ENCODE data around the gene EMILIN2.
"Not testable (repeated sequence)": the region's sequence is repeated elsewhere in the genome, so short reads cannot be mapped to it uniquely, and the experiment has no call there.

The EMILIN2 gene

GRCh38 chr18:2845172-2845571 is 1.6 kb upstream of the EMILIN2 start:
- DNase-seq (ENCODE audit: low spot score) = no peak

- no peak for DNase-seq (ENCODE audit: low spot score)
Observed at GRCh38 chr18:2847317-2848246, 776 bp downstream of the EMILIN2 start.

GRCh38 chr18:2848247-2849246 is 1.7 kb downstream of the EMILIN2 start:
- DNase-seq (ENCODE audit: low spot score) = no peak

- no peak for DNase-seq (ENCODE audit: low spot score)
Observed at GRCh38 chr18:2850816-2851215, 4.0 kb downstream of the EMILIN2 start.

GRCh38 chr18:2851771-2852170 is 5.0 kb downstream of the EMILIN2 start:
- no peak for DNase-seq (ENCODE audit: low spot score)

GRCh38 chr18:2852460-2852859 is 5.7 kb downstream of the EMILIN2 start:
- DNase-seq (ENCODE audit: low spot score) = not testable (repeated sequence)

- no peak for DNase-seq (ENCODE audit: low spot score)
Observed at GRCh38 chr18:2853173-2853925, 6.5 kb downstream of the EMILIN2 start.

GRCh38 chr18:2853926-2854664 is 7.3 kb downstream of the EMILIN2 start:
- no peak for DNase-seq (ENCODE audit: low spot score)

- DNase-seq (ENCODE audit: low spot score) = no peak
Observed at GRCh38 chr18:2854875-2855274, 8.1 kb downstream of the EMILIN2 start.

GRCh38 chr18:2855560-2856350 is 8.9 kb downstream of the EMILIN2 start:
- DNase-seq (ENCODE audit: low spot score) = no peak

GRCh38 chr18:2856547-2857170 is 9.9 kb downstream of the EMILIN2 start:
- DNase-seq (ENCODE audit: low spot score) = no peak

GRCh38 chr18:2857491-2858131 is 10.8 kb downstream of the EMILIN2 start:
- DNase-seq (ENCODE audit: low spot score) = no peak

- not testable (repeated sequence) for DNase-seq (ENCODE audit: low spot score)
Observed at GRCh38 chr18:2860397-2860796, 13.6 kb downstream of the EMILIN2 start.

- DNase-seq (ENCODE audit: low spot score) = not testable (repeated sequence)
Observed at GRCh38 chr18:2863997-2864396, 17.2 kb downstream of the EMILIN2 start.

GRCh38 chr18:2866465-2866864 is 19.7 kb downstream of the EMILIN2 start:
- DNase-seq (ENCODE audit: low spot score) = not testable (repeated sequence)

- no peak for DNase-seq (ENCODE audit: low spot score)
Observed at GRCh38 chr18:2869207-2869606, 22.4 kb downstream of the EMILIN2 start.

GRCh38 chr18:2871111-2871720 is 24.4 kb downstream of the EMILIN2 start:
- DNase-seq (ENCODE audit: low spot score) = no peak

GRCh38 chr18:2872095-2872494 is 25.3 kb downstream of the EMILIN2 start:
- no peak for DNase-seq (ENCODE audit: low spot score)

GRCh38 chr18:2874765-2875164 is 28.0 kb downstream of the EMILIN2 start:
- DNase-seq (ENCODE audit: low spot score) = no peak

All from CD4-positive, alpha-beta T cell treated with Interleukin-15 for 4 hours (primary cell).